CD8-positive, alpha-beta memory T cell (primary cell): ENCODE data around the gene SPATC1L. TPM values are rescaled to one million over a fixed set of nuclear protein-coding genes. Genes with fewer than 3 reads are reported as not detected.

ENCODE experiments used
- CTCF ChIA-PET: fragments of 350-600 bp; sonication (Branson Sonifier 250); formaldehyde crosslinking; loops from one replicate; lab custom pipeline; 2021; ENCODE audit warnings: antibody characterized with exemption; lab: Charles Lee
- POLR2A ChIA-PET: fragments of 350-600 bp; sonication (Branson Sonifier 250); formaldehyde crosslinking; loops from one replicate; lab custom pipeline; 2021; ENCODE audit warnings: antibody characterized with exemption; lab: Charles Lee
- DNase-seq, 5 donors: peaks; one replicate each; pipeline versions ENCODE4 v3.0.0 to v3.0.0-alpha.2; 2020 to 2022; ENCODE audit warnings: mixed read lengths in 1 of 5
- H3K27ac ChIP-seq: one replicate; pipeline ENCODE4 v1.7.0; 2013; ENCODE audit warnings: low read depth, mild to moderate bottlenecking, low read length, moderate library complexity
- H3K27me3 ChIP-seq: 2 replicates; pipeline ENCODE4 v1.7.0; 2013; ENCODE audit warnings: low read length, mild to moderate bottlenecking; ENCODE audit not compliant: insufficient read depth, poor library complexity, severe bottlenecking
- H3K36me3 ChIP-seq: 2 replicates; pipeline ENCODE4 v1.7.0; 2013; ENCODE audit warnings: mild to moderate bottlenecking, low read length, moderate library complexity; ENCODE audit not compliant: insufficient read depth
- H3K4me1 ChIP-seq: 2 replicates; pipeline ENCODE4 v1.7.0; 2013; ENCODE audit warnings: mild to moderate bottlenecking, low read length, moderate library complexity; ENCODE audit not compliant: insufficient read depth
- H3K4me3 ChIP-seq: 2 replicates; pipeline ENCODE4 v1.7.0; 2013; ENCODE audit warnings: mild to moderate bottlenecking, low read length
- H3K9me3 ChIP-seq: 2 replicates; pipeline ENCODE4 v1.7.0; 2013; ENCODE audit warnings: mild to moderate bottlenecking, low read length
- H3K27ac Mint-ChIP-seq, 8 donors: one replicate each; pipeline ENCODE4 v1.8.0; 2020 to 2021; ENCODE audit warnings: mixed read lengths in 8 of 8, mild to moderate bottlenecking in 6 of 8, inconsistent platforms in 3 of 8, moderate library complexity in 3 of 8
- H3K27me3 Mint-ChIP-seq, 2 donors: one replicate each; pipeline ENCODE4 v1.8.0; 2020 to 2021; ENCODE audit warnings: mixed read lengths in 2 of 2, mild to moderate bottlenecking in 1 of 2, moderate library complexity in 1 of 2
- H3K36me3 Mint-ChIP-seq, 3 donors: one replicate each; pipeline ENCODE4 v1.8.0; 2020 to 2021; ENCODE audit warnings: mixed read lengths in 3 of 3, inconsistent platforms in 1 of 3, mild to moderate bottlenecking in 1 of 3
- H3K4me1 Mint-ChIP-seq, 3 donors: one replicate each; pipeline ENCODE4 v1.8.0; 2020 to 2021; ENCODE audit warnings: mixed read lengths in 3 of 3, inconsistent platforms in 1 of 3, mild to moderate bottlenecking in 1 of 3
- H3K4me3 Mint-ChIP-seq, 7 donors: one replicate each; pipeline ENCODE4 v1.8.0; 2020 to 2021; ENCODE audit warnings: mixed read lengths in 7 of 7, mild to moderate bottlenecking in 6 of 7, moderate library complexity in 4 of 7, inconsistent platforms in 2 of 7
- H3K9me3 Mint-ChIP-seq, 5 donors: one replicate each; pipeline ENCODE4 v1.8.0; 2020 to 2022; ENCODE audit warnings: mixed read lengths in 5 of 5, mild to moderate bottlenecking in 3 of 5, moderate library complexity in 2 of 5, inconsistent platforms in 1 of 5
- polyA plus RNA-seq: library from polyadenylated mRNA; unstranded; fragments of 300-500 nt; fragmentation: Illumina TruSeq; gene quantifications from one replicate; pipeline ENCODE4 v1.2.3, GENCODE V29; 2021
- total RNA-seq, 2 experiments: library from RNA; stranded (reverse); gene quantifications; one replicate each; pipeline ENCODE4 v1.2.3, GENCODE V29; 2021

The SPATC1L gene
- total and polyA plus RNA-seq, 3 experiments from 2014 or later: 5.0 to 10.7 (median 5.0) TPM

DNA sequence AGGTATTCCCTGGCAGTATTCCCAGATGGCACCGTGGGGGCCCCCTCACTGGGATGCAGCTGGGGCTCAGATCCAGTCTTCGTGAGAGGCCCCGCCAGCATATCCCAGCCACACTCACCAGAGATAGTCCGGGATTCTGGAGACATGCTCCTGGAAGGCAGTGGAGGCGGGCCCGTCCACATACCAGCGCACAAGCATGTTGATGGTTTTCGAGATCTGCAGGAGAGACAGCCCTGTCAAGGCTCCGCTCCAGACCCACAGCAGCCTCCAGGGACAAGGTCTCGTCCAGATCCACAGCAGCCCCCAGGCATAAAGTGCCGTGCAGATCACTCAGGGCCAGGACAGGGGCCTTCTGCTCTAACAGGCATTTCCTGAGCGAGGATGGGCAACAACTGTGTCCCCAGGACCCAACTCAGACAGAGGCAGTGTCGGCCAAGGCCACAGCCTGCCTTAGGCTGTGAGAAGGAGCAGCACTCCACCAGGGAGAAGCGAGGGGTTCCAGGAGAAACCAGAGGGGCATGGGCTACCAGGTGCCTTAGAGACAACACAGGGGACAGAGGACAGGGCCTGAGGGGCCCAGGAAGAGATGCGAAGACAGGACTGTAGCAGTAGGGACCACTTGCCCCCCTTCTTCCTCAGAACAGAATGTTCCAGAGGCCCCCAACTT is 29.5 kb upstream of the SPATC1L start:
- Mint-ChIP-seq H3K36me3 (peaks cover 0 to 55% (median 0%) of the 10 kb centered on the region in 3 donors), H3K9me3 (no peaks in the 10 kb centered on the region), H3K27ac (no peak overlapping the region), H3K27me3 (no peaks in the 10 kb centered on the region), H3K4me1 (no peaks in the 10 kb centered on the region), H3K4me3 (no peak overlapping the region)
- Histone ChIP-seq H3K27ac (no peak overlapping the region), H3K27me3 (no peaks in the 10 kb centered on the region), H3K4me1 (no peaks in the 10 kb centered on the region), H3K9me3 (no peaks in the 10 kb centered on the region), H3K36me3 (no peaks in the 10 kb centered on the region), H3K4me3 (no peak overlapping the region)
- DNase-seq: peak in 1 of 5 donors; percentile 18
- ChIA-PET POLR2A (no interaction called here), CTCF (no interaction called here)

DNA sequence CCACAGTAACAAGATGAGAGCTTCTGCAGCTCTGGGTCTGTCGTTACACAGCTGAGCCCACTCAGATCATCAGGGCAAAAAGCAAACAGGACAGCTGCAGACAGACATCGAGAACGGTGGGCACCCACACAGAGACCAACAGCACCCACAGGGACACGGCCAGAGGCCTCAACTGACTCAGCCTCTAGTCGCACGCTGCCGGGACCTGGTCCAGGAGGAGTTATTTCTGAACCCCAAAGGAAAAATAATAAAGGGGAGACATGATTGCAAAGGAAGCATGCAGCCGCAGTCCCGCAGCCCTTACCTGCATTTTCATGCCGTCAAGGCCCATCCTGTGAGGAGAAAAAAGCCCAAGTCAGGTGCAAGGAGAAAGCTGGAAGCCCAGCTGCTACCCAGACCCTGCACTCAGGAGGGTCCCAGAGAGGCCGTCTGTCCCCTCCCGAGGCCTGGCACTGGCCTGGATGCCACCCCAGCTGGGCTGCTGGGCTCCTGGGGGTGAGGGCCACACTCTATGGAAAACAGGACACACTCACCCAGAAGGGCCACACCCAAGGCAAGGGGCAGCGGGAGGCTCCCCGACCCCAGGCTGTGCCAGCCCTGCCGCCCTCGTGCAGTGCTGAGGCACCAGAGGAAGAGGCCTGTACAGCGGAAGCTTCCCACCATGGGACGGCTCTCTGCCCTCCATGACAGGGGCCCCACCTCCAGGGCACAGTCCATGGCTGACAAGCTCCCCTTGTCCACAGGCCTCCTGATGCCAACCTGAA is 28.6 kb upstream of the SPATC1L start:
- DNase-seq: no peak
- H3K4me1 ChIP-seq: no peaks in the 10 kb centered on the region
- Mint-ChIP-seq H3K4me1 (no peaks in the 10 kb centered on the region), H3K27me3 (no peaks in the 10 kb centered on the region), H3K9me3 (no peaks in the 10 kb centered on the region), H3K27ac (no peak overlapping the region), H3K4me3 (no peak overlapping the region), H3K36me3 (peaks cover 0 to 63% (median 0%) of the 10 kb centered on the region in 3 donors)
- no peak overlapping the region for H3K27ac ChIP-seq
- H3K27me3 ChIP-seq: no peaks in the 10 kb centered on the region
- H3K4me3 ChIP-seq: no peak overlapping the region
- H3K9me3 ChIP-seq: no peaks in the 10 kb centered on the region
- H3K36me3 ChIP-seq: no peaks in the 10 kb centered on the region
- POLR2A ChIA-PET: no interaction called here
- CTCF ChIA-PET: no interaction called here

DNA sequence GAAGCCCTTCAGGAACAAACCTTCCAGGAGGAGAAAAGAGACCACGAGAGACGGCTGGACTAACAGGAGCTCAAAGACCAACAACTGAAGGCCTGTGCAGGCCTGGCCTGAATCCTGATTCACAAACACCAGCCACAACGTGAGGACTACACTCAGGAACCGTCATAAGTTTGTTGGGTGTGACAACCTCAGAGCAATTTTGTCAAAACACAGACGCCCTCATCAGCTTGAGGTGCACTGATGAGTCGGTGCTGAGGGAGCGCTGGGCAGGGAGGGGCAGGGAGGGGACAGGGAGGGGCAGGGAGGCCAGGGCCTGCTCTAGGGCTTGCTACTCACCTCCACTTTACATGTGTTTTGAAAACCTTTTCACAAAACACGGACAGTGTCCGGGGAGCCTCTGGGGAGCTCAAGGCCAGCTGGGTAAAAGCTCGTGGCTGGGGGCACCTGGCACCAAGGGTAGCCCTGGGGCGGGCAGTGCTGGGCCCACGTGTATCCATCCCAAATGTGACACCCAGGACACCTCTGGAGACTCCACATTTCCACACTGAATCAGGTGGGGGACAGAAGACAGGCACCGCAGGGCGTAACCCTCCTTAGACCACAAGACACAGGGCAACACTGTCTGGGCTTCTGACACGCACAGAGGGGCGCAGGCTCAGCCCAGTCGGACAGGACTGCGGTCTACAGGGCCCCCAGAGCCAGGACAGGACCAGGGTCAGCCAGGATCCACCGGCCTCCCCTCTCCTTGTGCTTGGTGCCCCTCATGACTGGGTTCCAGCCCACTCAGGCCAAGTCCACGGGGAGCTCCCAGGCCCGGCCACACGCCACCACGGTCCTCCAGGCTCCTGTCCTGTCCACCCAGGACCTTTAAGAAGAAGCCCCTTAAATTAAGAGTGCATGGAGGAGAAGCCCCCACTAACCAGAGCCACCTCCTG is 27.8 kb upstream of the SPATC1L start:
- peak overlapping the region in 1 of 8 donors; percentile 93 for H3K27ac Mint-ChIP-seq

DNA sequence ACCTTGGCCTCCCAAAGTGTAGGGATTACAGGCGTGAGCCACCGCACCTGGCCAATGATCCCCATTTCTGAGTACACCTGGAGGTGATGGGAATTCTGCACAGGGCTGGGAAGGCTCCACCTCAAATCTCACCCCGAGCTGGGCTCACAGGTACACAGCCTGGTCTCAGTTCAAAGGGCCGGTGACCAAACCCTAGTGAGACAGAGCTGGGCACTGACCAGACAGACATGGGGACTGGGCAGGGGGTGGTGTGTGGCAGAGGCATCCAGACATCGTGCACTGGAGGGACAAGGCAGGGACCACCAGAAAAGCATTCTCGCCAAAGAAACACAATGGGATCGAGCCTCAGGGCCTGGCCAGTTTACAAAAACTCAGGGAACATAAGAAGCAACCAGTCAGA is 27.1 kb upstream of the SPATC1L start:
- H3K36me3 Mint-ChIP-seq: peaks cover 0 to 66% (median 0%) of the 10 kb centered on the region in 3 donors
- H3K27me3 Mint-ChIP-seq: no peaks in the 10 kb centered on the region
- no peak overlapping the region for H3K4me3 ChIP-seq
- CTCF ChIA-PET: no interaction called here
- H3K36me3 ChIP-seq: no peaks in the 10 kb centered on the region
- POLR2A ChIA-PET: no interaction called here
- DNase-seq: peak in 1 of 5 donors; percentile 20
- no peaks in the 10 kb centered on the region for H3K9me3 ChIP-seq
- H3K27me3 ChIP-seq: no peaks in the 10 kb centered on the region
- H3K4me1 Mint-ChIP-seq: no peaks in the 10 kb centered on the region
- H3K27ac ChIP-seq: no peak overlapping the region
- H3K27ac Mint-ChIP-seq: peak overlapping the region in 1 of 8 donors; percentile 93
- H3K9me3 Mint-ChIP-seq: no peaks in the 10 kb centered on the region
- H3K4me3 Mint-ChIP-seq: no peak overlapping the region
- H3K4me1 ChIP-seq: no peaks in the 10 kb centered on the region

More for the DNA sequence above, 27.8 kb upstream of the SPATC1L start:
- Histone ChIP-seq H3K4me3 (no peak overlapping the region), H3K27me3 (no peaks in the 10 kb centered on the region), H3K36me3 (no peaks in the 10 kb centered on the region), H3K27ac (no peak overlapping the region), H3K4me1 (no peaks in the 10 kb centered on the region), H3K9me3 (no peaks in the 10 kb centered on the region)
- H3K4me3 Mint-ChIP-seq: no peak overlapping the region
- no peaks in the 10 kb centered on the region for H3K9me3 Mint-ChIP-seq
- no peak for DNase-seq
- H3K4me1 Mint-ChIP-seq: no peaks in the 10 kb centered on the region
- ChIA-PET CTCF (no interaction called here), POLR2A (no interaction called here)
- H3K36me3 Mint-ChIP-seq: peaks cover 0 to 64% (median 0%) of the 10 kb centered on the region in 3 donors
- no peaks in the 10 kb centered on the region for H3K27me3 Mint-ChIP-seq

DNA sequence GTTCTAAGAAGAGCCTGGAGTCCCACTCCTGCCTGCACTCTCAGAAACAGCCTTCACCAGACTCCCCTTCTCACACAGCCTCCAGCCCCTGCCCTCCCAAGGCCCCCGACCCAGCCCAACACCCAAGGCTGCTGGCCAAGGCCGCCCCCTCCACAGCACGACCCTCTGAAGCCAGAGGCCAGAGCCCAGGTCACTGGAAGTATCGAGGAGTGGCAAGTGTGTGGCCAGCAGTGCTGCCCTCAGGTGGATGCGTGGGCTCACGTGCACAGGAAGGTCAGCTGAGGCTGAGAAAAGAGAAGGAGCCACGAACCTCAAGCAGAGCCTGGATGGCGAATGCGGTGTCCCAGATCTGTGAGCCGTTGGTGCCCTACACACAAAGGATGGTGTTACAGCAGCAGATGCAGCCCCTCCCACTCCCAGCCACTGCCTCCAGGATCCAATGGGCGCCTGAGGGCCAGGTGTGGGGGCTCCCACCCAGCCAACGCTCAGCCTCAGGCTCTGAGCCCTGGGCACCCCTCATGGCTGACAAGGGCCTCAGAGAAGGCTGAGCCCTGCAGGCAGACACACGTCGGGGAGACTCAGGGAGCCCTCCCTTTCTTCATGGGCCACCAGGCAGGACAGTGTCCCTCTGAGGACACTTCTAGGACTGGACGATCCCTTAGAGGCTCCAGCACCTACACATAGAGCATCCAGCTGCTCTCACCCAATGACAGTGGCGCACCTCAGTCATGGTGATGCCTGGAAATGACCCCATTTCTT is 26.3 kb upstream of the SPATC1L start:
- no peaks in the 10 kb centered on the region for H3K36me3 ChIP-seq
- H3K27ac ChIP-seq: no peak overlapping the region
- ChIA-PET POLR2A (no interaction called here), CTCF (no interaction called here)
- no peaks in the 10 kb centered on the region for H3K27me3 ChIP-seq
- H3K9me3 Mint-ChIP-seq: no peaks in the 10 kb centered on the region
- no peaks in the 10 kb centered on the region for H3K9me3 ChIP-seq
- H3K27ac Mint-ChIP-seq: peak overlapping the region in 1 of 8 donors; percentile 47
- H3K4me3 ChIP-seq: no peak overlapping the region
- H3K4me1 Mint-ChIP-seq: no peaks in the 10 kb centered on the region
- H3K4me1 ChIP-seq: no peaks in the 10 kb centered on the region
- peaks cover 0 to 68% (median 0%) of the 10 kb centered on the region in 3 donors for H3K36me3 Mint-ChIP-seq
- H3K27me3 Mint-ChIP-seq: no peaks in the 10 kb centered on the region
- DNase-seq: peak in 1 of 5 donors; percentile 18
- no peak overlapping the region for H3K4me3 Mint-ChIP-seq

DNA sequence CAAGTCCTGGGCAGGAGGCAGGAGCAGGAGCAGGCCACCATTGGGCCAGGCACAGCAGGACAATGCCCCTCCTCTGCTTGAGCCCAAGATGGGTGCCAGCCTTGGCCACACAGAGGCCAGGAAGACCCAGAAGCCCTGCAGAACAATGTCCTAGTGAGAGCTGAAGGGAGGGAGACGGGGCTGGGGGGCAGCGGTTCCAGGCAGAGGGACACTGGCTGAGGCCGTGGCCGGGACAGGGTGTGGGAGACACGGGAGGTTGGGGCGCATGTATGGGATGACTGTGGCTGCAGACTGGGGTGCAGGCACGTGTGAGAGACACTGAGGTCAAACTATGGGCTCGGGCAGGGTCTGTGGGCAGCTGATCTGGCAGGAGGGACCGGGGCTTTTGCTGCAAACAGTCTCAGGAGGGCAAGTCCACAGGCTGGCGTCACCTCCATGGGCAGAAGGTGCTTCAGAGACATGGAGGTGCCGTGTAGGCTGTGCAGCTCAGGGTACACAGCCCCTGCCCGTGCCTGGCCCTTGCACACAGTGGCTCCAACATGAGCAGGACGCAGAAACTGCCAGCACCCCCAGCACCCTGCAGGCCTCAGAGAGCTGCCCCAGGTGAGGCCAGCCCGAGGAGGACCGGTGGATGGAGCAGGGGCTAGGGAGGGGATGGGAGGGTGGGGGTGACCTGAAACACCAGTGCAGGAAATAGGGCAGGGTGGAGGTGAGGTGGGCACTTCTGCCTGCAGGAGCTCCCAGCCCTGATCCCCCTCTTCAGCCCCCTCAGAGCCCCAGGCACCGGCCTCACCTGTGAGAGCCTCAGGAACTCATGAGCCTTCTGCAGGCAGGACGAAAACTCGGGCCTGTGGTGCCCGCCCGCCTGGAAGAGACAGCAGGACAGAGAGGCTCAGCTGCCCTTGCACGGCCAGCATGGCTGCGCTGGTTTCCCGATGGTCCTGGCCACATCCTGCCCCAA is 24.8 kb upstream of the SPATC1L start:
- no peak overlapping the region for H3K4me3 Mint-ChIP-seq
- no peak overlapping the region for H3K4me3 ChIP-seq
- H3K36me3 ChIP-seq: no peaks in the 10 kb centered on the region
- no peaks in the 10 kb centered on the region for H3K9me3 Mint-ChIP-seq
- no peaks in the 10 kb centered on the region for H3K4me1 Mint-ChIP-seq
- no peaks in the 10 kb centered on the region for H3K27me3 Mint-ChIP-seq
- peak overlapping the region in 2 of 8 donors; percentile 54 to 84 for H3K27ac Mint-ChIP-seq
- ChIA-PET CTCF (no interaction called here), POLR2A (no interaction called here)
- H3K27ac ChIP-seq: no peak overlapping the region
- peak in 1 of 5 donors; percentile 40 for DNase-seq
- peaks cover 0 to 74% (median 5%) of the 10 kb centered on the region in 3 donors for H3K36me3 Mint-ChIP-seq
- H3K9me3 ChIP-seq: no peaks in the 10 kb centered on the region
- H3K4me1 ChIP-seq: no peaks in the 10 kb centered on the region
- H3K27me3 ChIP-seq: no peaks in the 10 kb centered on the region
